Erythroblast (primary cell): ENCODE data around the gene NHLH1.

ENCODE experiments used
- GATA1 ChIP-seq: IDR thresholded peaks from 2 replicates; pipeline ENCODE4 v1.6.1; 2011; ENCODE audit warnings: low read depth, mild to moderate bottlenecking, control low read depth, low read length, moderate library complexity
- POLR2A ChIP-seq: IDR thresholded peaks from 2 replicates; pipeline ENCODE4 v1.6.1; 2011; ENCODE audit warnings: mild to moderate bottlenecking, low read length

DNA sequence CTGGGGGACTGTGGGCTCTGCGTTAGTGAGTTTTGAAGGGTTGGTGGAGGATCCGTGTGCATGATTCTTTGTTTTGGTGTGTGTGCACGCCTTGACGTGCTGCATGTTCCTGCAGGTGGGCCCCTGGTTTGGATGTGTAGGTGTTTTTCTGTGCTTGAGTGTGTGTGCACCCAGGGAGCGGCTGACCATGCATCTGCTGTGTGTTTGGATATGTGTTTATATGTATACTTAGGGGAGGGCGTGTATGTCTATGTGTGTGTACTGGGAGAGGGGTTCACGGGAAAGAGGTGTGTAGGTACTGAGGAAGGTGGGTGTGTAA lies 34.6 kb downstream of the NHLH1 start:
- TF ChIP-seq GATA1 = no peak
- TF ChIP-seq POLR2A = no peak
